Measurements from ENCODE around the gene CHODL.

DNA sequence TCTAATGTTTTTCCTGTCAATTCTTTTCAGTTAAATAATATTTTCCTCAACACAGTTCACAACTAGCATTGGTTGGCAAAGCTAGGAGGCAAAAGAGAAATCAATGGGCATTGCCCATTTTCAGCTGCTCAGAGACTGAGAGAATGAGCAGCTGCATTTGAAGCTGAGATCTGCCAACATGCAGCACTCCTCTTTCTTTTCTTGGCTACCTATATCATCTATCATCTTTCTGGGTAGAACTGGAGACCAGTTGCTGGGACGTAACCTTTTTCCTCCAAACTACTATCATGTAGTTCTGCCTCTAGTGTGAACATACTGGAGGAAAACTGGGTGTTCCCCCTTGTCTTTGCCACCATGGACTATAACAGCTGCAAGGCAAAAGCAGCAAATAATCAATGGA is 22.9 kb downstream of the CHODL start:
- TF ChIP-seq CTCF (IDR thresholded peaks at IDR 0.05) (no peak), FOXK1 (CRISPR knock-in tag; IDR thresholded peaks at IDR 0.05) (no peak), ATF2 (CRISPR knock-in tag; IDR thresholded peaks at IDR 0.05; ENCODE audit: borderline replicate concordance, low read depth) (no peak), ZNF263 (CRISPR knock-in tag; IDR thresholded peaks at IDR 0.05; ENCODE audit: low read depth) (no peak), CBFB (CRISPR knock-in tag; IDR thresholded peaks at IDR 0.05; ENCODE audit: low read depth) (no peak)

All from WTC11 (cell line).